K562 (cell line): Measurements from ENCODE around the gene ERBB4. TPM values are rescaled to one million over a fixed set of nuclear protein-coding genes. Genes with fewer than 3 reads are reported as not detected.

Source experiments
- ATAC-seq: fragments of 200-7000 bp; cut with Tn5 transposase; 3 replicates; pipeline ENCODE4 v1.9.1; 2020; ENCODE audit warnings: moderate library complexity
- BruUV-seq: library from RNA; stranded (reverse); fragments of 400-500 nt; replicated peaks from 2 replicates; lab custom pipeline; 2021; lab: Mats Ljungman, UMichigan
- CTCF ChIA-PET: fragments of 300-600 bp; formaldehyde crosslinking; extraction: SDS; loops from one replicate; lab custom pipeline; 2021; ENCODE audit warnings: low intra/inter-chr PET ratio; lab: Yijun Ruan, JAX
- POLR2A ChIA-PET: fragments of 300-600, 350-650 bp; sonication (Branson Sonifier 250); formaldehyde crosslinking; extraction: SDS; loops from one replicate; lab custom pipeline; 2021; ENCODE audit warnings: antibody characterized with exemption, inconsistent platforms; lab: Yijun Ruan, JAX
- DNase-seq, 4 experiments: peaks; one replicate each; pipeline versions ENCODE4 v3.0.0 to v3.0.0-alpha.2; 2011 to 2018; ENCODE audit warnings: low spot score in 3 of 4, mixed read lengths in 3 of 4; ENCODE audit errors: extremely low read depth in 1 of 4
- FAIRE-seq: peaks from 2 replicates; lab custom pipeline; 2011; peaks lifted over from hg19 to GRCh38; lab: Jason Lieb, UNC
- H2AFZ ChIP-seq: 2 replicates; pipeline ENCODE4 v1.6.0; 2011; ENCODE audit warnings: low read depth, low read length, control low read depth, inconsistent platforms
- H3K27ac ChIP-seq: fragments of 200-600 bp; 3 replicates; pipeline ENCODE4 v1.8.0; 2011; ENCODE audit warnings: low read depth, mild to moderate bottlenecking, control low read depth, inconsistent platforms, low read length, moderate library complexity, mixed read lengths; ENCODE audit errors: extremely low read depth
- H3K27me3 ChIP-seq, 2 experiments: fragments of 300-600 bp in 1 of 2; 2 replicates in 1 of 2; 3 replicates in 1 of 2; pipeline versions ENCODE4 v1.6.0 to v1.8.0; 2011; ENCODE audit warnings: inconsistent platforms in 2 of 2, low read length in 2 of 2, mild to moderate bottlenecking in 1 of 2, mixed read lengths in 1 of 2, moderate library complexity in 1 of 2; ENCODE audit not compliant: control insufficient read depth in 2 of 2, insufficient read depth in 2 of 2
- H3K36me3 ChIP-seq: fragments of 300-600 bp; 3 replicates; pipeline ENCODE4 v1.8.0; 2011; ENCODE audit warnings: mild to moderate bottlenecking, low read length, inconsistent platforms; ENCODE audit not compliant: control insufficient read depth, insufficient read depth
- H3K4me1 ChIP-seq, 2 experiments: fragments of 200-600 bp in 1 of 2; replicated peaks in 1 of 2; 2 replicates in 1 of 2; 3 replicates in 1 of 2; pipeline versions ENCODE4 v1.5.1 to v1.8.0; 2011; ENCODE audit warnings: inconsistent platforms in 2 of 2, low read length in 2 of 2, mild to moderate bottlenecking in 1 of 2, mixed read lengths in 1 of 2, moderate library complexity in 1 of 2; ENCODE audit not compliant: control insufficient read depth in 2 of 2, insufficient read depth in 2 of 2
- H3K4me2 ChIP-seq: 2 replicates; pipeline ENCODE4 v1.6.1; 2011; ENCODE audit warnings: low read length, control low read depth, inconsistent platforms, mixed read lengths; ENCODE audit not compliant: insufficient read depth
- H3K4me3 ChIP-seq: fragments of 200-600 bp; sonication (generic), shearing (Covaris generic); 2 replicates; pipeline ENCODE4 v1.5.1; 2016; ENCODE audit warnings: control low read depth, inconsistent platforms
- H3K79me2 ChIP-seq: fragments of 200-600 bp; 3 replicates; pipeline ENCODE4 v1.8.0; 2011; ENCODE audit warnings: low read length, inconsistent platforms; ENCODE audit not compliant: control insufficient read depth, insufficient read depth
- H3K9ac ChIP-seq, 2 experiments: 2 replicates each; pipeline versions ENCODE4 v1.6.0 to v1.6.1; 2011; ENCODE audit warnings: low read depth in 2 of 2, low read length in 2 of 2, control low read depth in 1 of 2, inconsistent platforms in 1 of 2, mild to moderate bottlenecking in 1 of 2, mixed read lengths in 1 of 2; ENCODE audit not compliant: insufficient read depth in 1 of 2
- H3K9me1 ChIP-seq: one replicate; pipeline ENCODE4 v1.6.0; 2011; ENCODE audit warnings: inconsistent platforms, mild to moderate bottlenecking, low read length, moderate library complexity; ENCODE audit not compliant: control insufficient read depth, insufficient read depth
- H3K9me3 ChIP-seq: replicated peaks from 2 replicates; pipeline ENCODE4 v1.5.1; 2011; ENCODE audit warnings: low read depth, low read length, inconsistent platforms; ENCODE audit not compliant: control insufficient read depth, insufficient read depth
- H4K20me1 ChIP-seq: replicated peaks from 2 replicates; pipeline ENCODE4 v1.6.1; 2011; ENCODE audit warnings: low read length, inconsistent platforms, mixed read lengths; ENCODE audit not compliant: control insufficient read depth, insufficient read depth
- BRF1 ChIP-seq: IDR thresholded peaks from 3 replicates; pipeline ENCODE4 v1.6.1; 2011; ENCODE audit warnings: borderline replicate concordance, mild to moderate bottlenecking; ENCODE audit not compliant: insufficient read length; ENCODE audit errors: extremely low read depth
- FOXJ3 ChIP-seq: sonication (generic); formaldehyde crosslinking; IDR thresholded peaks from 2 replicates; pipeline ENCODE4 v1.4.0; 2020; ENCODE audit warnings: mild to moderate bottlenecking, missing genetic modification reagents
- NONO ChIP-seq, 2 experiments: fragments of 200-400 bp in 1 of 2; fragments of 450-650 bp in 1 of 2; formaldehyde crosslinking in 1 of 2; IDR thresholded peaks; 2 replicates each; pipeline ENCODE4 v1.6.1; 2017; ENCODE audit warnings: low read depth in 2 of 2, mild to moderate bottlenecking in 2 of 2, moderate library complexity in 2 of 2, low read length in 1 of 2
- RB1 ChIP-seq: fragments of 450-650 bp; IDR thresholded peaks from 2 replicates; pipeline ENCODE4 v1.6.1; 2017; ENCODE audit warnings: low read depth, mild to moderate bottlenecking
- RBM15 ChIP-seq: fragments of 200-400 bp; formaldehyde crosslinking; IDR thresholded peaks from 2 replicates; pipeline ENCODE4 v1.6.1; 2018; ENCODE audit warnings: mild to moderate bottlenecking, low read length, moderate library complexity; ENCODE audit not compliant: insufficient read depth
- REST ChIP-seq, 2 experiments: fragments of 450-650 bp; formaldehyde crosslinking in 1 of 2; IDR thresholded peaks; 2 replicates each; pipeline versions ENCODE4 v1.4.0 to v1.6.1; 2014 to 2020; ENCODE audit warnings: mild to moderate bottlenecking in 2 of 2, borderline replicate concordance in 1 of 2, low read depth in 1 of 2
- ZBTB11 ChIP-seq, 3 experiments: fragments of 200-800 bp in 1 of 3; fragments of 250-450 bp in 1 of 3; fragments of 450-650 bp in 1 of 3; sonication (Bioruptor Pico) in 1 of 3; sonication (Bioruptor generic) in 1 of 3; formaldehyde crosslinking in 1 of 3; IDR thresholded peaks; 2 replicates each; pipeline versions ENCODE4 v1.6.1 to v1.8.0; 2016 to 2022; ENCODE audit warnings: mild to moderate bottlenecking in 2 of 3, missing genetic modification characterization in 2 of 3, missing compliant biosample characterization in 1 of 3, moderate library complexity in 1 of 3
- ZNF766 ChIP-seq: fragments of 200-800 bp; sonication (Bioruptor generic); conservative IDR thresholded peaks from 2 replicates; pipeline ENCODE4 v1.6.1; 2016; ENCODE audit warnings: missing genetic modification characterization, missing compliant biosample characterization
- WGBS: fragments of 100-300 bp; shearing (Covaris generic); methylation state at CpG from one replicate; pipeline ENCODE4 v1.1.6; 2016; ENCODE audit warnings: low coverage, mixed read lengths; ENCODE audit not compliant: insufficient coverage; ENCODE audit errors: missing lambda C conversion rate; 5-methylcytosine and 5-hydroxymethylcytosine counted together
- in situ Hi-C: fragments of 300-500 bp; cut with MboI; formaldehyde crosslinking; loops from 4 replicates; pipeline ENCODE4 v1.15.0; 2018; ENCODE audit warnings: inconsistent platforms, mixed read lengths
- intact Hi-C: fragments of 100-400 bp; cut with micrococcal nuclease; formaldehyde crosslinking; loops from 2 replicates; pipeline ENCODE4 v1.14.2; 2022
- polyA plus RNA-seq, 8 experiments: library from polyadenylated mRNA; depleted of rRNA in 4 of 8; stranded (reverse) in 5 of 8; unstranded in 3 of 8; fragments of >200 nt; fragmentation: Nextera tagmentation in 2 of 8; fragmentation: Illumina TruSeq in 1 of 8; extraction: Ambion mirVana in 2 of 8; extraction: Trizol in 1 of 8; gene quantifications; 2 replicates each; pipeline versions ENCODE4 v1.2.1 to v1.2.3, GENCODE V29; 2011 to 2014; ENCODE audit warnings: inconsistent platforms in 1 of 8, missing spikeins in 1 of 8
- total RNA-seq, 7 experiments: library from RNA; depleted of rRNA in 6 of 7; stranded (reverse); fragments of >200 nt in 6 of 7; fragmentation: Illumina TruSeq in 2 of 7; extraction: Trizol in 2 of 7; gene quantifications; 2 replicates each; pipeline versions ENCODE4 v1.2.1 to v1.2.3, GENCODE V29; 2011 to 2021; ENCODE audit warnings: low replicate concordance in 1 of 7

Gene ERBB4
- total and polyA plus RNA-seq, 9 of the 15 experiments (the other 6 are each of a cell fraction or from before 2014, with no cell fraction given), result not detected

GRCh38 chr2:211611621-211612020 is 927.0 kb downstream of the ERBB4 start:
- BruUV-seq, result no TSS peak
- no peak overlapping the region for H3K9ac ChIP-seq
- no peaks in the 10 kb centered on the region for H3K4me1 ChIP-seq
- H3K4me3 ChIP-seq, result no peak overlapping the region
- TF ChIP-seq RBM15 (no peak), ZNF766 (CRISPR knock-in tag) (no peak), REST (IDR thresholded peaks at IDR 0.05; ENCODE audit: borderline replicate concordance) (no peak), REST (CRISPR knock-in tag; IDR thresholded peaks at IDR 0.05; ENCODE audit: low read depth) (no peak), BRF1 (no peak), FOXJ3 (CRISPR knock-in tag) (no peak), ZBTB11 (CRISPR knock-in tag; IDR thresholded peaks at IDR 0.05) (no peak), RB1 (no peak), NONO (IDR thresholded peaks at IDR 0.05; ENCODE audit: low read depth in 2 of 2, low read length in 1 of 2) (no peak)
- TF ChIP-seq, all 486 proteins: peak for 0
- FAIRE-seq (no peak), DNase-seq (no peak), ATAC-seq (no peak)
- Histone ChIP-seq H4K20me1 (no peaks in the 10 kb centered on the region), H3K9me1 (no peaks in the 10 kb centered on the region), H3K79me2 (no peaks in the 10 kb centered on the region), H3K36me3 (no peaks in the 10 kb centered on the region), H3K27ac (no peak overlapping the region), H3K27me3 (no peaks in the 10 kb centered on the region), H2AFZ (no peak overlapping the region), H3K9me3 (no peaks in the 10 kb centered on the region), H3K4me2 (no peak overlapping the region)
- intact Hi-C loops (no loop called here), in situ Hi-C loops (no loop called here)
- POLR2A ChIA-PET, result no interaction called here
- 0% methylated on average over 1 of the region's 2 CpGs for WGBS
- CTCF ChIA-PET, result no interaction called here
